T-helper 1 cell treated with Interleukin-12 subunit alpha and Interleukin-12 subunit beta and Interleukin-4 antibody, amounts not matched to agents 30 μg/mL and 1 μg/mL, for 36 hours (primary cell): ENCODE measurements around the gene OR4C45.
"Not testable (repeated sequence)": the region's sequence is repeated elsewhere in the genome, so short reads cannot be mapped to it uniquely, and the experiment has no call there.

Experiments
- H3K27ac Mint-ChIP-seq: one replicate; pipeline ENCODE4 v1.8.0; 2021; ENCODE audit warnings: mild to moderate bottlenecking, mixed read lengths
- H3K27me3 Mint-ChIP-seq: one replicate; pipeline ENCODE4 v1.8.0; 2021; ENCODE audit warnings: low read depth, mixed read lengths
- H3K36me3 Mint-ChIP-seq: one replicate; pipeline ENCODE4 v1.8.0; 2021; ENCODE audit warnings: low read depth, mixed read lengths
- H3K4me1 Mint-ChIP-seq: one replicate; pipeline ENCODE4 v1.8.0; 2021; ENCODE audit warnings: low read depth, mixed read lengths
- H3K4me3 Mint-ChIP-seq: one replicate; pipeline ENCODE4 v1.8.0; 2021; ENCODE audit warnings: mild to moderate bottlenecking, moderate library complexity, mixed read lengths
- H3K9me3 Mint-ChIP-seq: one replicate; pipeline ENCODE4 v1.8.0; 2021; ENCODE audit warnings: mixed read lengths

The OR4C45 gene

GRCh38 chr11:50078001-50078400 is 45.3 kb downstream of the OR4C45 start:
- H3K27ac Mint-ChIP-seq, result no peak overlapping the region
- H3K4me1 Mint-ChIP-seq, result no peaks in the 10 kb centered on the region
- no peak overlapping the region for H3K4me3 Mint-ChIP-seq
- no peaks in the 10 kb centered on the region for H3K27me3 Mint-ChIP-seq
- peaks cover 57% of the 10 kb centered on the region for H3K9me3 Mint-ChIP-seq
- peaks cover 2% of the 10 kb centered on the region for H3K36me3 Mint-ChIP-seq

- not testable (repeated sequence) for H3K4me3 Mint-ChIP-seq, H3K27ac Mint-ChIP-seq, H3K4me1 Mint-ChIP-seq, H3K27me3 Mint-ChIP-seq, H3K36me3 Mint-ChIP-seq
- peaks cover 56% of the 10 kb centered on the region for H3K9me3 Mint-ChIP-seq
These were observed 46.3 kb downstream of the OR4C45 start for GRCh38 chr11:50078946-50079345.

GRCh38 chr11:50080256-50080655 is 47.6 kb downstream of the OR4C45 start:
- no peak overlapping the region for H3K4me3 Mint-ChIP-seq
- no peak overlapping the region for H3K27ac Mint-ChIP-seq
- H3K36me3 Mint-ChIP-seq, result peaks cover 2% of the 10 kb centered on the region
- no peaks in the 10 kb centered on the region for H3K27me3 Mint-ChIP-seq
- H3K9me3 Mint-ChIP-seq, result peaks cover 52% of the 10 kb centered on the region
- no peaks in the 10 kb centered on the region for H3K4me1 Mint-ChIP-seq
